Esophagus muscularis mucosa (tissue), 4 donors: Measurements from ENCODE around the gene HIVEP1. TPM values are rescaled to one million over a fixed set of nuclear protein-coding genes. Genes with fewer than 3 reads are reported as not detected.

Source experiments
- DNase-seq: peaks from one replicate; pipeline ENCODE4 v3.0.0-alpha.2; 2017; ENCODE audit errors: extremely low spot score
- H3K27ac ChIP-seq, 4 donors: fragments of 200-600 bp; sonication (generic); replicated peaks in 1 of 4; 1 replicate in 3 of 4; 2 replicates in 1 of 4; pipeline ENCODE4 v1.5.1; 2016 to 2019; ENCODE audit warnings: mild to moderate bottlenecking in 1 of 4
- H3K27me3 ChIP-seq, 4 donors: fragments of 200-600 bp; sonication (generic); one replicate each; pipeline versions ENCODE4 v1.5.1 to v1.6.0; 2016 to 2019
- H3K36me3 ChIP-seq, 4 donors: fragments of 200-600 bp; sonication (generic); one replicate each; pipeline ENCODE4 v1.5.1; 2016 to 2019
- H3K4me1 ChIP-seq, 4 donors: fragments of 200-600 bp; sonication (generic); one replicate each; pipeline ENCODE4 v1.5.1; 2016 to 2019
- H3K4me3 ChIP-seq, 4 donors: fragments of 200-600 bp; sonication (generic); 1 replicate in 2 of 4; 2 replicates in 2 of 4; pipeline ENCODE4 v1.5.1; 2016 to 2019; ENCODE audit warnings: mild to moderate bottlenecking in 4 of 4, moderate library complexity in 1 of 4
- H3K9me3 ChIP-seq, 4 donors: fragments of 200-600 bp; sonication (generic); 1 replicate in 3 of 4; 2 replicates in 1 of 4; pipeline ENCODE4 v1.5.1; 2016 to 2019
- CTCF ChIP-seq, 3 experiments: fragments of 200-600 bp in 2 of 3; fragments of 450-650 bp in 1 of 3; sonication (generic) in 2 of 3; IDR thresholded peaks; one replicate each; pipeline ENCODE4 v1.5.1; 2017 to 2019; ENCODE audit warnings: antibody characterized with exemption in 3 of 3, mild to moderate bottlenecking in 2 of 3, moderate library complexity in 1 of 3
- EP300 ChIP-seq: sonication (generic); formaldehyde crosslinking; IDR thresholded peaks from one replicate; pipeline ENCODE4 v1.6.1; 2017; ENCODE audit warnings: antibody characterized with exemption
- POLR2A ChIP-seq: fragments of 450-650 bp; IDR thresholded peaks from one replicate; pipeline ENCODE4 v1.6.1; 2017; ENCODE audit warnings: antibody characterized with exemption, moderate library complexity, mild to moderate bottlenecking, low read depth
- POLR2AphosphoS5 ChIP-seq, 2 donors: sonication (generic); formaldehyde crosslinking; IDR thresholded peaks; one replicate each; pipeline ENCODE4 v1.6.1; 2017; ENCODE audit warnings: antibody characterized with exemption in 2 of 2
- WGBS: methylation state at CpG from one replicate; pipeline ENCODE4 v1.1.5; 2018; 5-methylcytosine and 5-hydroxymethylcytosine counted together
- intact Hi-C: fragments of 100-400 bp; cut with DNase I; formaldehyde crosslinking; loops from one replicate; pipeline ENCODE4 v1.15.1; 2023
- total RNA-seq, 4 donors: library from RNA; depleted of rRNA; stranded (reverse); fragments of >200 nt; gene quantifications; one replicate each; pipeline versions ENCODE4 v1.1.0 to v1.2.1, GENCODE V29; 2016

Gene HIVEP1
- total RNA-seq, 4 donors from 2014 or later = 16.2 to 28.3 (median 25.1) TPM

GRCh38 chr6:12132351-12133222, 120.5 kb downstream of the HIVEP1 start:
- Histone ChIP-seq H3K36me3 (peaks cover 0 to 9% (median 2%) of the 10 kb centered on the region in 4 donors), H3K27me3 (no peaks in the 10 kb centered on the region), H3K9me3 (no peaks in the 10 kb centered on the region), H3K4me3 (no peak overlapping the region), H3K4me1 (peaks cover 0 to 10% (median 5%) of the 10 kb centered on the region in 4 donors), H3K27ac (no peak overlapping the region)
- TF ChIP-seq POLR2AphosphoS5 (IDR thresholded peaks at IDR 0.05) (no peak), EP300 (no peak), POLR2A (no peak), CTCF (IDR thresholded peaks at IDR 0.05) (no peak)
- no peak for DNase-seq
- WGBS = 68% methylated on average over 4 of the region's 4 CpGs
- intact Hi-C loops = no loop called here

- H3K27ac ChIP-seq = no peak overlapping the region
- 82% methylated on average over 1 of the region's 1 CpG for WGBS
- no peaks in the 10 kb centered on the region for H3K27me3 ChIP-seq
- no peaks in the 10 kb centered on the region for H3K9me3 ChIP-seq
- no peak for TF ChIP-seq EP300
- TF ChIP-seq POLR2AphosphoS5 (IDR thresholded peaks at IDR 0.05) = no peak
- TF ChIP-seq CTCF (IDR thresholded peaks at IDR 0.05) = no peak
- TF ChIP-seq POLR2A = no peak
- DNase-seq = peak; percentile 29
- H3K4me3 ChIP-seq = no peak overlapping the region
- intact Hi-C loops = no loop called here
- H3K4me1 ChIP-seq = peaks cover 0 to 14% (median 10%) of the 10 kb centered on the region in 4 donors
- peaks cover 0 to 18% (median 11%) of the 10 kb centered on the region in 4 donors for H3K36me3 ChIP-seq
These were observed 122.5 kb downstream of the HIVEP1 start for GRCh38 chr6:12134581-12134980.

GRCh38 chr6:12134991-12135390, 122.9 kb downstream of the HIVEP1 start:
- intact Hi-C loops = no loop called here

GRCh38 chr6:12136905-12137304, 124.8 kb downstream of the HIVEP1 start:
- TF ChIP-seq EP300 = no peak
- TF ChIP-seq CTCF (IDR thresholded peaks at IDR 0.05) = no peak
- TF ChIP-seq POLR2AphosphoS5 (IDR thresholded peaks at IDR 0.05) = no peak
- no peak for TF ChIP-seq POLR2A
- peaks cover 0 to 13% (median 10%) of the 10 kb centered on the region in 4 donors for H3K4me1 ChIP-seq
- no peak overlapping the region for H3K4me3 ChIP-seq
- H3K27me3 ChIP-seq = no peaks in the 10 kb centered on the region
- peaks cover 0 to 32% (median 23%) of the 10 kb centered on the region in 4 donors for H3K36me3 ChIP-seq
- no peaks in the 10 kb centered on the region for H3K9me3 ChIP-seq
- 87% methylated on average over 4 of the region's 4 CpGs for WGBS
- intact Hi-C loops = no loop called here
- no peak for DNase-seq
- H3K27ac ChIP-seq = no peak overlapping the region

More at GRCh38 chr6:12134991-12135390, 122.9 kb downstream of the HIVEP1 start:
- Histone ChIP-seq H3K27ac (no peak overlapping the region), H3K4me1 (peaks cover 0 to 14% (median 10%) of the 10 kb centered on the region in 4 donors), H3K4me3 (no peak overlapping the region), H3K27me3 (no peaks in the 10 kb centered on the region), H3K9me3 (no peaks in the 10 kb centered on the region), H3K36me3 (peaks cover 0 to 22% (median 15%) of the 10 kb centered on the region in 4 donors)
- 93% methylated on average over 2 of the region's 2 CpGs for WGBS
- TF ChIP-seq POLR2A = no peak
- no peak for TF ChIP-seq POLR2AphosphoS5 (IDR thresholded peaks at IDR 0.05)
- TF ChIP-seq EP300 = no peak
- TF ChIP-seq CTCF (IDR thresholded peaks at IDR 0.05) = no peak
- peak; percentile 57 for DNase-seq
